ENCODE measurements around the gene MLLT3. TPM values are rescaled to one million over a fixed set of nuclear protein-coding genes. Genes with fewer than 3 reads are reported as not detected.
"Not testable (repeated sequence)": the region's sequence is repeated elsewhere in the genome, so short reads cannot be mapped to it uniquely, and the experiment has no call there.

The MLLT3 gene
- total RNA-seq, 4 donors from 2014 or later: 4.0 to 6.4 (median 4.5) TPM

- Histone ChIP-seq H3K27ac (no peak overlapping the region), H3K36me3 (no peaks in the 10 kb centered on the region), H3K4me1 (no peaks in the 10 kb centered on the region), H3K4me3 (no peak overlapping the region), H3K9me3 (no peaks in the 10 kb centered on the region), H3K27me3 (no peaks in the 10 kb centered on the region)
- intact Hi-C loops (cut with DNase I; ENCODE audit: low total_unique reads): no loop called here
- ATAC-seq: no peak
- TF ChIP-seq, protein P1, sequence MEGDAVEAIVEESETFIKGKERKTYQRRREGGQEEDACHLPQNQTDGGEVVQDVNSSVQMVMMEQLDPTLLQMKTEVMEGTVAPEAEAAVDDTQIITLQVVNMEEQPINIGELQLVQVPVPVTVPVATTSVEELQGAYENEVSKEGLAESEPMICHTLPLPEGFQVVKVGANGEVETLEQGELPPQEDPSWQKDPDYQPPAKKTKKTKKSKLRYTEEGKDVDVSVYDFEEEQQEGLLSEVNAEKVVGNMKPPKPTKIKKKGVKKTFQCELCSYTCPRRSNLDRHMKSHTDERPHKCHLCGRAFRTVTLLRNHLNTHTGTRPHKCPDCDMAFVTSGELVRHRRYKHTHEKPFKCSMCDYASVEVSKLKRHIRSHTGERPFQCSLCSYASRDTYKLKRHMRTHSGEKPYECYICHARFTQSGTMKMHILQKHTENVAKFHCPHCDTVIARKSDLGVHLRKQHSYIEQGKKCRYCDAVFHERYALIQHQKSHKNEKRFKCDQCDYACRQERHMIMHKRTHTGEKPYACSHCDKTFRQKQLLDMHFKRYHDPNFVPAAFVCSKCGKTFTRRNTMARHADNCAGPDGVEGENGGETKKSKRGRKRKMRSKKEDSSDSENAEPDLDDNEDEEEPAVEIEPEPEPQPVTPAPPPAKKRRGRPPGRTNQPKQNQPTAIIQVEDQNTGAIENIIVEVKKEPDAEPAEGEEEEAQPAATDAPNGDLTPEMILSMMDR (IDR thresholded peaks at IDR 0.05 in 4 of 5, conservative IDR thresholded peaks at IDR 0.05 in 1 of 5): no peak
- no peak for TF ChIP-seq POLR2A (IDR thresholded peaks at IDR 0.05)
- no peak for DNase-seq
- in situ Hi-C loops (cut with MboI; ENCODE audit: low sequenced_read_pairs in 4 of 4): no loop called here
These were observed 40.8 kb upstream of the MLLT3 start for GRCh38 chr9:20663133-20663532.

GRCh38 chr9:20662156-20662555, 39.9 kb upstream of the MLLT3 start:
- intact Hi-C loops (cut with DNase I; ENCODE audit: low total_unique reads): no loop called here
- TF ChIP-seq, protein P1 (IDR thresholded peaks at IDR 0.05 in 4 of 5, conservative IDR thresholded peaks at IDR 0.05 in 1 of 5): no peak
- TF ChIP-seq POLR2A (IDR thresholded peaks at IDR 0.05): no peak
- no peak for ATAC-seq

GRCh38 chr9:20659474-20659967, 37.2 kb upstream of the MLLT3 start:
- H3K27ac ChIP-seq: no peak overlapping the region
- TF ChIP-seq POLR2A (IDR thresholded peaks at IDR 0.05): no peak
- TF ChIP-seq, protein P1 (IDR thresholded peaks at IDR 0.05 in 4 of 5, conservative IDR thresholded peaks at IDR 0.05 in 1 of 5): no peak

More at GRCh38 chr9:20662156-20662555, 39.9 kb upstream of the MLLT3 start:
- H3K27ac ChIP-seq: no peak overlapping the region
- H3K36me3 ChIP-seq: no peaks in the 10 kb centered on the region
- no peaks in the 10 kb centered on the region for H3K9me3 ChIP-seq
- no peaks in the 10 kb centered on the region for H3K27me3 ChIP-seq
- H3K4me3 ChIP-seq: no peak overlapping the region
- H3K4me1 ChIP-seq: no peaks in the 10 kb centered on the region
- DNase-seq: no peak
- in situ Hi-C loops (cut with MboI; ENCODE audit: low sequenced_read_pairs in 4 of 4): no loop called here

DNA sequence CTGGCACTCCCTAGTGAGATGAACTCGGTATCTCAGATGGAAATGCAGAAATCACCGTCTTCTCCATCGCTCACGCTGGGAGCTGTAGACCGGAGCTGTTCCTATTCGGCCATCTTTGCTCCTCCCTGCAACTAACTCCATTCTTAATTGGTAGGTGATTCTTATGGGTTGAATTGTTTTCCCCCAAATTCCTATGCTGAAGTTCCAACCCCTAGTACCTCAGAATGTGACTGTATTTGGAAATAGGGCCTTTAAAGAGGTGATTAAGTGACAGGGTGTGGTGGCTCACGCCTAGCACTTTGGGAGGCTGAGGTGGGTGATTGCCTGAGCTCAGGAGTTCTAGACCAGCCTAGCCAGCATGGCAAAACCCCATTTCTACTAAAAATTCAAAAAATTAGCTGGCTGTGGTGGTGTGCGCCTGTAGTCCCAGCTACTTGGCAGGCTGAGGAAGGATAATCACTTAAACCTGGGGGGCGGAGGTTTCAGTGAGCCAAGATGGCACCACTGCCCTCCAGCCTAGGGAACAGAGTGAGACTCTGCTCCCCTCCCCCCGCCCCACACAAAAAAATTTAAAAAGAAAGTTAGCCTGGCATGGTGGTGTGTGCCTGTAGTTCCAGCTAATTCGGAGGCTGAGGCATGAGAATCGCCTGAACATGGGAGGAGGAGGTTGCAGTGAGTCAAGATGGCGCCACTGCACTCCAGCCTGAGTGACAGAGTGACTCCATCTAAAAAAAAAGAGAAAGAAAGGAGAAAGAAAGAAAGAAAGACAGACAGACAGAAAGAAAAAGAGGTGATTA, 36.6 kb upstream of the MLLT3 start:
- DNase-seq (no peak), ATAC-seq (no peak)
- Histone ChIP-seq H3K27me3 (no peaks in the 10 kb centered on the region), H3K4me1 (no peaks in the 10 kb centered on the region), H3K36me3 (no peaks in the 10 kb centered on the region), H3K4me3 (peak overlapping the region; percentile 38 to 55 (median 42)), H3K27ac (no peak overlapping the region), H3K9me3 (no peaks in the 10 kb centered on the region)
- TF ChIP-seq, protein P1 (IDR thresholded peaks at IDR 0.05 in 4 of 5, conservative IDR thresholded peaks at IDR 0.05 in 1 of 5): no peak
- TF ChIP-seq POLR2A (IDR thresholded peaks at IDR 0.05): no peak
- intact Hi-C loops (cut with DNase I; ENCODE audit: low total_unique reads) (no loop called here), in situ Hi-C loops (cut with MboI; ENCODE audit: low sequenced_read_pairs in 4 of 4) (no loop called here)

More at GRCh38 chr9:20659474-20659967, 37.2 kb upstream of the MLLT3 start:
- in situ Hi-C loops (cut with MboI; ENCODE audit: low sequenced_read_pairs in 4 of 4) (no loop called here), intact Hi-C loops (cut with DNase I; ENCODE audit: low total_unique reads) (no loop called here)
- ATAC-seq: no peak
- Histone ChIP-seq H3K4me1 (no peaks in the 10 kb centered on the region), H3K27me3 (no peaks in the 10 kb centered on the region), H3K36me3 (no peaks in the 10 kb centered on the region), H3K4me3 (peak overlapping the region in 2 of 4 donors; percentile 38 to 55), H3K9me3 (no peaks in the 10 kb centered on the region)
- no peak for DNase-seq

DNA sequence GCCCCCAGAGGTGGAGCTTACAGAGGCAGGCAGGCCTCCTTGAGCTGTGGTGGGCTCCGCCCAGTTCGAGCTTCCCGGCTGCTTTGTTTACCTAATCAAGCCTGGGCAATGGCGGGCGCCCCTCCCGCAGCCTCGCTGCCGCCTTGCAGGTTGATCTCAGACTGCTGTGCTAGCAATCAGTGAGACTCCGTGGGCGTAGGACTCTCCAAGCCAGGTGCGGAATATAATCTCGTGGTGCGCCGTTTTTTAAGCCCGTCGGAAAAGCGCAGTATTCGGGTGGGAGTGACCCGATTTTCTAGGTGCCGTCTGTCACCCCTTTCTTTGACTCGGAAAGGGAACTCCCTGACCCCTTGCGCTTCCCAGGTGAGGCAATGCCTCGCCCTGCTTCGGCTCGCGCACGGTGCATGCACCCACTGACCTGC, 36.0 kb upstream of the MLLT3 start:
- H3K9me3 ChIP-seq; H3K27ac ChIP-seq; in situ Hi-C loops (cut with MboI; ENCODE audit: low sequenced_read_pairs in 4 of 4); H3K27me3 ChIP-seq; H3K36me3 ChIP-seq; intact Hi-C loops (cut with DNase I; ENCODE audit: low total_unique reads); ATAC-seq; DNase-seq; H3K4me1 ChIP-seq: not testable (repeated sequence)
- H3K4me3 ChIP-seq: peak overlapping the region; percentile 38 to 55 (median 42)
